Parathyroid adenoma (tissue), 2 donors: ENCODE data around the gene EEF1AKMT2.
"Not testable (repeated sequence)": the region's sequence is repeated elsewhere in the genome, so short reads cannot be mapped to it uniquely, and the experiment has no call there.

Experiments used
- H2AFZ ChIP-seq: fragments of 300-600 bp; sonication (generic); one replicate; pipeline ENCODE4 v1.7.0; 2017; ENCODE audit warnings: antibody characterized with exemption, mild to moderate bottlenecking
- H3K27ac ChIP-seq: fragments of 300-600 bp; sonication (generic); one replicate; pipeline ENCODE4 v1.7.0; 2017
- H3K27me3 ChIP-seq: fragments of 300-600 bp; sonication (generic); one replicate; pipeline ENCODE4 v1.7.0; 2017; ENCODE audit warnings: low read length; ENCODE audit not compliant: control insufficient read depth, insufficient read depth
- H3K36me3 ChIP-seq: fragments of 300-600 bp; sonication (generic); one replicate; pipeline ENCODE4 v1.7.0; 2017; ENCODE audit warnings: low read length; ENCODE audit not compliant: control insufficient read depth, insufficient read depth
- H3K4me1 ChIP-seq: fragments of 300-600 bp; sonication (generic); one replicate; pipeline ENCODE4 v1.7.0; 2017; ENCODE audit warnings: control low read depth
- H3K4me2 ChIP-seq: fragments of 300-600 bp; sonication (generic); one replicate; pipeline ENCODE4 v1.7.0; 2017; ENCODE audit warnings: low read length
- H3K4me3 ChIP-seq: fragments of 300-600 bp; sonication (generic); one replicate; pipeline ENCODE4 v1.7.0; 2017; ENCODE audit warnings: low read depth, low read length
- H3K79me2 ChIP-seq: fragments of 300-600 bp; sonication (generic); one replicate; pipeline ENCODE4 v1.7.0; 2017; ENCODE audit warnings: control low read depth
- H3K9ac ChIP-seq: fragments of 300-600 bp; sonication (generic); one replicate; pipeline ENCODE4 v1.7.0; 2017; ENCODE audit warnings: mild to moderate bottlenecking
- H3K9me3 ChIP-seq: fragments of 300-600 bp; sonication (generic); one replicate; pipeline ENCODE4 v1.7.0; 2017; ENCODE audit warnings: low read length; ENCODE audit not compliant: control insufficient read depth
- CTCF ChIP-seq: fragments of 300-600 bp; sonication (generic); IDR thresholded peaks from one replicate; pipeline ENCODE4 v1.7.0; 2017; ENCODE audit warnings: antibody characterized with exemption, mild to moderate bottlenecking
- donor health status: primary hyperparathyroidism.

The EEF1AKMT2 gene

GRCh38 chr10:124754227-124754626 lies 37.5 kb downstream of the EEF1AKMT2 start:
- Histone ChIP-seq H3K27ac (no peak overlapping the region), H3K4me1 (no peaks in the 10 kb centered on the region), H3K36me3 (no peaks in the 10 kb centered on the region), H3K27me3 (no peaks in the 10 kb centered on the region), H3K79me2 (no peaks in the 10 kb centered on the region), H3K9ac (no peak overlapping the region), H3K4me3 (no peak overlapping the region), H3K4me2 (no peak overlapping the region), H3K9me3 (no peaks in the 10 kb centered on the region), H2AFZ (no peak overlapping the region)
- no peak for TF ChIP-seq CTCF

GRCh38 chr10:124748953-124749645 lies 42.6 kb downstream of the EEF1AKMT2 start:
- Histone ChIP-seq H3K9me3 (no peaks in the 10 kb centered on the region), H3K4me2 (no peak overlapping the region), H3K4me3 (no peak overlapping the region), H3K9ac (no peak overlapping the region), H3K79me2 (no peaks in the 10 kb centered on the region), H3K36me3 (no peaks in the 10 kb centered on the region), H3K27me3 (no peaks in the 10 kb centered on the region), H3K27ac (no peak overlapping the region), H2AFZ (no peak overlapping the region), H3K4me1 (peaks cover 11% of the 10 kb centered on the region)
- no peak for TF ChIP-seq CTCF

- Histone ChIP-seq H3K9ac (no peak overlapping the region), H3K4me1 (peaks cover 11% of the 10 kb centered on the region), H3K36me3 (no peaks in the 10 kb centered on the region), H3K27me3 (no peaks in the 10 kb centered on the region), H3K27ac (no peak overlapping the region), H3K79me2 (no peaks in the 10 kb centered on the region), H3K9me3 (no peaks in the 10 kb centered on the region), H3K4me3 (no peak overlapping the region), H3K4me2 (no peak overlapping the region), H2AFZ (no peak overlapping the region)
- no peak for TF ChIP-seq CTCF
Measured at GRCh38 chr10:124748166-124748565, 43.5 kb downstream of the EEF1AKMT2 start.

- H3K9me3 ChIP-seq = no peaks in the 10 kb centered on the region
- H3K27ac ChIP-seq = no peak overlapping the region
- no peak overlapping the region for H2AFZ ChIP-seq
- no peak for TF ChIP-seq CTCF
- peaks cover 11% of the 10 kb centered on the region for H3K4me1 ChIP-seq
- no peaks in the 10 kb centered on the region for H3K27me3 ChIP-seq
- H3K36me3 ChIP-seq = no peaks in the 10 kb centered on the region
- no peak overlapping the region for H3K4me2 ChIP-seq
- no peak overlapping the region for H3K4me3 ChIP-seq
- no peak overlapping the region for H3K9ac ChIP-seq
- H3K79me2 ChIP-seq = no peaks in the 10 kb centered on the region
Measured at GRCh38 chr10:124747745-124748144, 43.9 kb downstream of the EEF1AKMT2 start.

- no peaks in the 10 kb centered on the region for H3K9me3 ChIP-seq
- no peak overlapping the region for H3K4me3 ChIP-seq
- no peak for TF ChIP-seq CTCF
- H2AFZ ChIP-seq = no peak overlapping the region
- no peaks in the 10 kb centered on the region for H3K27me3 ChIP-seq
- H3K36me3 ChIP-seq = no peaks in the 10 kb centered on the region
- H3K9ac ChIP-seq = no peak overlapping the region
- H3K4me2 ChIP-seq = no peak overlapping the region
- no peaks in the 10 kb centered on the region for H3K79me2 ChIP-seq
- H3K4me1 ChIP-seq = peaks cover 14% of the 10 kb centered on the region
- H3K27ac ChIP-seq = no peak overlapping the region
Measured at GRCh38 chr10:124746992-124747391, 44.7 kb downstream of the EEF1AKMT2 start.

- peaks cover 14% of the 10 kb centered on the region for H3K4me1 ChIP-seq
- H3K79me2 ChIP-seq, H3K4me2 ChIP-seq, H3K27ac ChIP-seq, H3K27me3 ChIP-seq, H3K36me3 ChIP-seq, H3K9ac ChIP-seq, H3K9me3 ChIP-seq, H3K4me3 ChIP-seq, H2AFZ ChIP-seq: not testable (repeated sequence)
Measured at GRCh38 chr10:124746447-124746846, 45.2 kb downstream of the EEF1AKMT2 start.
